ENCODE results near the gene EFNA5.

The EFNA5 gene

GRCh38 chr5:107541400-107541799 is 129.3 kb downstream of the EFNA5 start:
- DNase-seq, result no peak

- DNase-seq, result no peak
Observed at GRCh38 chr5:107539726-107540330, 130.9 kb downstream of the EFNA5 start.

GRCh38 chr5:107538805-107539445 is 131.8 kb downstream of the EFNA5 start:
- no peak for DNase-seq

GRCh38 chr5:107538331-107538730 is 132.4 kb downstream of the EFNA5 start:
- no peak for DNase-seq

- no peak for DNase-seq
Observed at GRCh38 chr5:107535849-107536248, 134.9 kb downstream of the EFNA5 start.

- DNase-seq, result no peak
Observed at GRCh38 chr5:107533910-107534876, 136.5 kb downstream of the EFNA5 start.

GRCh38 chr5:107532916-107533315 is 137.8 kb downstream of the EFNA5 start:
- no peak for DNase-seq

GRCh38 chr5:107532169-107532878 is 138.4 kb downstream of the EFNA5 start:
- no peak for DNase-seq

- DNase-seq, result no peak
Observed at GRCh38 chr5:107531308-107531707, 139.4 kb downstream of the EFNA5 start.

- DNase-seq, result no peak
Observed at GRCh38 chr5:107529618-107530017, 141.1 kb downstream of the EFNA5 start.

GRCh38 chr5:107526270-107526937 is 144.3 kb downstream of the EFNA5 start:
- no peak for DNase-seq

- DNase-seq, result no peak
Observed at GRCh38 chr5:107524111-107524510, 146.6 kb downstream of the EFNA5 start.

GRCh38 chr5:107523029-107523680 is 147.6 kb downstream of the EFNA5 start:
- no peak for DNase-seq

GRCh38 chr5:107522456-107522855 is 148.3 kb downstream of the EFNA5 start:
- DNase-seq, result no peak

- no peak for DNase-seq
Observed at GRCh38 chr5:107519900-107520354, 150.8 kb downstream of the EFNA5 start.

GRCh38 chr5:107518616-107519015 is 152.1 kb downstream of the EFNA5 start:
- DNase-seq, result no peak

GRCh38 chr5:107518190-107518589 is 152.5 kb downstream of the EFNA5 start:
- DNase-seq, result no peak

GRCh38 chr5:107517185-107518033 is 153.3 kb downstream of the EFNA5 start:
- DNase-seq, result no peak

GRCh38 chr5:107516452-107517184 is 154.1 kb downstream of the EFNA5 start:
- DNase-seq, result no peak

- no peak for DNase-seq
Observed at GRCh38 chr5:107515521-107516080, 155.1 kb downstream of the EFNA5 start.

All from stimulated activated CD8-positive, alpha-beta memory T cell treated with anti-CD3 and anti-CD28 coated beads, Interleukin-4, amount 100 ng/mL, for 48 hours (primary cell).